GM23338 (cell line): ENCODE data around the gene APCDD1L. TPM values are rescaled to one million over a fixed set of nuclear protein-coding genes. Genes with fewer than 3 reads are reported as not detected.

Experiments
- ATAC-seq: fragments of 200-7000 bp; cut with Tn5 transposase; 3 replicates; pipeline ENCODE4 v1.9.1; 2020
- DNase-seq: peaks from one replicate; pipeline ENCODE4 v3.0.0-alpha.2; 2015; ENCODE audit warnings: low spot score
- H2AFZ ChIP-seq: fragments of 200-600 bp; sonication (generic); 2 replicates; pipeline ENCODE4 v1.8.0; 2016; ENCODE audit warnings: antibody characterized with exemption, mild to moderate bottlenecking, moderate library complexity
- H3F3A ChIP-seq: fragments of 200-600 bp; sonication (generic); replicated peaks from 2 replicates; pipeline ENCODE4 v1.8.0; 2017; ENCODE audit warnings: antibody characterized with exemption, mixed run types, low read depth
- H3K27ac ChIP-seq: fragments of 200-600 bp; sonication (generic); 2 replicates; pipeline ENCODE4 v1.6.1; 2016; ENCODE audit warnings: low read depth
- H3K27me3 ChIP-seq: fragments of 200-600 bp; sonication (generic); 2 replicates; pipeline ENCODE4 v1.8.0; 2016; ENCODE audit warnings: mild to moderate bottlenecking, mixed run types, moderate library complexity; ENCODE audit not compliant: insufficient read depth
- H3K36me3 ChIP-seq: fragments of 200-600 bp; sonication (generic); 2 replicates; pipeline ENCODE4 v1.8.0; 2016; ENCODE audit warnings: mild to moderate bottlenecking; ENCODE audit not compliant: insufficient read depth
- H3K4me1 ChIP-seq: fragments of 200-600 bp; sonication (generic); 2 replicates; pipeline ENCODE4 v1.8.0; 2016; ENCODE audit warnings: mild to moderate bottlenecking, moderate library complexity; ENCODE audit not compliant: insufficient read depth
- H3K4me2 ChIP-seq: fragments of 200-600 bp; sonication (generic); 2 replicates; pipeline ENCODE4 v1.7.1; 2017; ENCODE audit warnings: mixed run types
- H3K4me3 ChIP-seq: fragments of 200-600 bp; sonication (generic); 2 replicates; pipeline ENCODE4 v1.6.1; 2016; ENCODE audit warnings: mixed run types
- H3K79me2 ChIP-seq: fragments of 200-600 bp; sonication (generic); replicated peaks from 2 replicates; pipeline ENCODE4 v1.8.0; 2017; ENCODE audit warnings: mild to moderate bottlenecking; ENCODE audit not compliant: insufficient read depth
- H3K9me2 ChIP-seq: fragments of 200-600 bp; sonication (generic); 2 replicates; pipeline ENCODE4 v1.8.0; 2017; ENCODE audit not compliant: insufficient read depth
- H4K20me1 ChIP-seq: fragments of 200-600 bp; sonication (generic); replicated peaks from 2 replicates; pipeline ENCODE4 v1.8.0; 2017; ENCODE audit warnings: mild to moderate bottlenecking; ENCODE audit not compliant: insufficient read depth
- H3K27ac Mint-ChIP-seq: 2 replicates; pipeline ENCODE4 v1.8.0; 2020; ENCODE audit warnings: inconsistent platforms, mild to moderate bottlenecking, moderate library complexity, mixed read lengths
- H3K27me3 Mint-ChIP-seq: 3 replicates; pipeline ENCODE4 v1.8.0; 2022; ENCODE audit warnings: low read depth, mild to moderate bottlenecking, moderate library complexity, mixed read lengths, inconsistent platforms; ENCODE audit not compliant: insufficient read depth, poor library complexity
- H3K36me3 Mint-ChIP-seq: 3 replicates; pipeline ENCODE4 v1.8.0; 2021; ENCODE audit warnings: low read depth, mild to moderate bottlenecking, inconsistent platforms, moderate library complexity, mixed read lengths
- H3K4me1 Mint-ChIP-seq: 3 replicates; pipeline ENCODE4 v1.8.0; 2020; ENCODE audit warnings: mild to moderate bottlenecking, inconsistent platforms, mixed read lengths
- H3K4me3 Mint-ChIP-seq: 3 replicates; pipeline ENCODE4 v1.8.0; 2021; ENCODE audit warnings: moderate library complexity, mild to moderate bottlenecking, inconsistent platforms, mixed read lengths
- H3K9me3 Mint-ChIP-seq: 3 replicates; pipeline ENCODE4 v1.8.0; 2020; ENCODE audit warnings: moderate library complexity, mild to moderate bottlenecking, inconsistent platforms, mixed read lengths
- CREB1 ChIP-seq: fragments of 250-450 bp; sonication (Bioruptor Pico); IDR thresholded peaks from 2 replicates; pipeline ENCODE4 v1.5.0; 2020; ENCODE audit warnings: low read depth, mild to moderate bottlenecking, moderate library complexity
- EZH2 ChIP-seq: fragments of 200-600 bp; sonication (generic); IDR thresholded peaks from one replicate; pipeline ENCODE4 v1.8.0; 2017; ENCODE audit warnings: antibody characterized with exemption, mild to moderate bottlenecking, low read depth; ENCODE audit not compliant: unreplicated experiment
- EZH2phosphoT487 ChIP-seq: fragments of 200-600 bp; sonication (generic); IDR thresholded peaks from one replicate; pipeline ENCODE4 v1.8.1; 2018; ENCODE audit warnings: antibody characterized with exemption; ENCODE audit not compliant: unreplicated experiment
- JUNB ChIP-seq: IDR thresholded peaks from one replicate; pipeline ENCODE4 v1.6.1; 2016; ENCODE audit warnings: antibody characterized with exemption; ENCODE audit not compliant: unreplicated experiment
- NANOG ChIP-seq: IDR thresholded peaks from 2 replicates; pipeline ENCODE4 v1.6.1; 2016; ENCODE audit warnings: antibody characterized with exemption, borderline replicate concordance
- POLR2AphosphoS5 ChIP-seq: IDR thresholded peaks from 2 replicates; pipeline ENCODE4 v1.6.1; 2016; ENCODE audit warnings: antibody characterized with exemption, low read depth
- STAT1 ChIP-seq: IDR thresholded peaks from one replicate; pipeline ENCODE4 v1.6.1; 2016; ENCODE audit warnings: antibody characterized with exemption; ENCODE audit not compliant: unreplicated experiment
- ZNF114 ChIP-seq: fragments of 250-450 bp; sonication (Bioruptor Pico); IDR thresholded peaks from 2 replicates; pipeline ENCODE4 v1.5.0; 2020; ENCODE audit warnings: mild to moderate bottlenecking, moderate library complexity
- ZNF331 ChIP-seq: fragments of 250-450 bp; sonication (Bioruptor Pico); IDR thresholded peaks from 2 replicates; pipeline ENCODE4 v1.5.0; 2020; ENCODE audit warnings: low read depth, mild to moderate bottlenecking, moderate library complexity
- polyA plus RNA-seq: library from polyadenylated mRNA; unstranded; fragments of >200 nt; fragmentation: Nextera tagmentation; extraction: Ambion mirVana; gene quantifications from 2 replicates; pipeline ENCODE4 v1.2.1, GENCODE V29; 2016
- total RNA-seq: library from RNA; depleted of rRNA; stranded (reverse); fragments of >200 nt; shearing (Covaris generic); gene quantifications from 2 replicates; pipeline ENCODE4 v1.2.3, GENCODE V29; 2014
- TF ChIP-seq, protein P1 (sequence below), 2 experiments: fragments of 200-600 bp in 1 of 2; sonication (generic) in 1 of 2; conservative IDR thresholded peaks; 2 replicates each; pipeline versions ENCODE4 v1.5.1 to v1.6.1; 2016 to 2017; ENCODE audit warnings: antibody characterized with exemption in 2 of 2, low read depth in 2 of 2, mild to moderate bottlenecking in 2 of 2, moderate library complexity in 1 of 2
- TF ChIP-seq, protein P2 (sequence below): IDR thresholded peaks from 2 replicates; pipeline ENCODE4 v1.6.1; 2016; ENCODE audit warnings: antibody characterized with exemption
- TF ChIP-seq, protein P3 (sequence below): fragments of 250-450 bp; sonication (Bioruptor Pico); IDR thresholded peaks from 2 replicates; pipeline ENCODE4 v1.5.0; 2020; ENCODE audit warnings: mild to moderate bottlenecking, moderate library complexity
- TF ChIP-seq, protein P4 (sequence below): IDR thresholded peaks from one replicate; pipeline ENCODE4 v1.6.1; 2018; ENCODE audit warnings: antibody characterized with exemption; ENCODE audit not compliant: unreplicated experiment

Gene APCDD1L
- total and polyA plus RNA-seq, 2 experiments from 2014 or later, result 1.8 to 4.6 TPM

DNA sequence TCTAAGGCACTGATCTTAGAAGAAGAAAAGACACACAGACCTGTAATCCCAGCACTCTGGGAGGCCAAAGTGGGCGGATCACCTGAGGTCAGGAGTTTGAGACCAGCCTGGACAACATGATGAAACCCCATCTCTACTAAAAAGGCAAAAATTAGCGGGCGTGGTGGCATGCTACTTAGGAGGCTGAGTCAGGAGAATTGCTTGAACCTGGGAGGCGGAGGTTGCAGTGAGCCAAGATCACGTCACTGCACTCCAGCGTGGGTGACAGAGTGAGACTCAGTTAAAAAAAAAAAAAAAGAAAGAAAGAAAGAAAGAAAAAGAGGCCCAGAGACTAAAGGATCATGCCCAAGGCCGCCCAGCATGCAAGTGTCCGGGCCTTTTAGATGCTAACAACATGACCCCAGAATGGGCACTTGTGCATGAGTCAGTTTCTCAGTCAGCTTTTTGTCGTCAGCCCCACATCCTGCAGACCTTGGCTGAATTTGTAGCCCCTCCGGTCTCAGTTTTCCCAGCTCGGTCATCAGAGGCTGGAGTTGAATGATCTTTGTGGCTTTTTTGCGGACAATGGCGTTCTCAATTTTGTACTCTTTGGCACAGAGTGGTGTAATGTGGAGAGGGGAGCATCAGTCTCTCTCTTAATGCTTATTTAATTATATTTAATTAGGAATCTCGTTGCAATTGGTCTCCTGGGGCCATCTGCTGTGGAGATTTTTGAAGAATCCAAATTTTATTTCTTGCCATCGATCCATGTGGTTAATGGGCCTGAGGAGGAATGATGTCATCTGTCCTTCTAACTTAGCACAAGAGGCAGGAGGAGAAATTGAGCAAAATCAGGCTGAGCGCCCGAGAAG lies 30.6 kb upstream of the APCDD1L start:
- Mint-ChIP-seq H3K27me3 (peaks cover 5% of the 10 kb centered on the region), H3K4me1 (peaks cover 9% of the 10 kb centered on the region), H3K4me3 (no peak overlapping the region), H3K9me3 (no peaks in the 10 kb centered on the region; the same call in 2 of the 3 replicates), H3K27ac (no peak overlapping the region), H3K36me3 (no peaks in the 10 kb centered on the region)
- TF ChIP-seq, protein P1, sequence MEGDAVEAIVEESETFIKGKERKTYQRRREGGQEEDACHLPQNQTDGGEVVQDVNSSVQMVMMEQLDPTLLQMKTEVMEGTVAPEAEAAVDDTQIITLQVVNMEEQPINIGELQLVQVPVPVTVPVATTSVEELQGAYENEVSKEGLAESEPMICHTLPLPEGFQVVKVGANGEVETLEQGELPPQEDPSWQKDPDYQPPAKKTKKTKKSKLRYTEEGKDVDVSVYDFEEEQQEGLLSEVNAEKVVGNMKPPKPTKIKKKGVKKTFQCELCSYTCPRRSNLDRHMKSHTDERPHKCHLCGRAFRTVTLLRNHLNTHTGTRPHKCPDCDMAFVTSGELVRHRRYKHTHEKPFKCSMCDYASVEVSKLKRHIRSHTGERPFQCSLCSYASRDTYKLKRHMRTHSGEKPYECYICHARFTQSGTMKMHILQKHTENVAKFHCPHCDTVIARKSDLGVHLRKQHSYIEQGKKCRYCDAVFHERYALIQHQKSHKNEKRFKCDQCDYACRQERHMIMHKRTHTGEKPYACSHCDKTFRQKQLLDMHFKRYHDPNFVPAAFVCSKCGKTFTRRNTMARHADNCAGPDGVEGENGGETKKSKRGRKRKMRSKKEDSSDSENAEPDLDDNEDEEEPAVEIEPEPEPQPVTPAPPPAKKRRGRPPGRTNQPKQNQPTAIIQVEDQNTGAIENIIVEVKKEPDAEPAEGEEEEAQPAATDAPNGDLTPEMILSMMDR (conservative IDR thresholded peaks at IDR 0.05; ENCODE audit: low read depth in 2 of 2), result no peak
- TF ChIP-seq ZNF114 (CRISPR knock-in tag) (no peak), EZH2phosphoT487 (no peak), STAT1 (no peak), POLR2AphosphoS5 (no peak), CREB1 (no peak), JUNB (no peak), EZH2 (no peak), ZNF331 (CRISPR knock-in tag) (no peak), NANOG (no peak)
- TF ChIP-seq, protein P2, sequence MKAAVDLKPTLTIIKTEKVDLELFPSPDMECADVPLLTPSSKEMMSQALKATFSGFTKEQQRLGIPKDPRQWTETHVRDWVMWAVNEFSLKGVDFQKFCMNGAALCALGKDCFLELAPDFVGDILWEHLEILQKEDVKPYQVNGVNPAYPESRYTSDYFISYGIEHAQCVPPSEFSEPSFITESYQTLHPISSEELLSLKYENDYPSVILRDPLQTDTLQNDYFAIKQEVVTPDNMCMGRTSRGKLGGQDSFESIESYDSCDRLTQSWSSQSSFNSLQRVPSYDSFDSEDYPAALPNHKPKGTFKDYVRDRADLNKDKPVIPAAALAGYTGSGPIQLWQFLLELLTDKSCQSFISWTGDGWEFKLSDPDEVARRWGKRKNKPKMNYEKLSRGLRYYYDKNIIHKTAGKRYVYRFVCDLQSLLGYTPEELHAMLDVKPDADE, result no peak
- TF ChIP-seq, protein P3, sequence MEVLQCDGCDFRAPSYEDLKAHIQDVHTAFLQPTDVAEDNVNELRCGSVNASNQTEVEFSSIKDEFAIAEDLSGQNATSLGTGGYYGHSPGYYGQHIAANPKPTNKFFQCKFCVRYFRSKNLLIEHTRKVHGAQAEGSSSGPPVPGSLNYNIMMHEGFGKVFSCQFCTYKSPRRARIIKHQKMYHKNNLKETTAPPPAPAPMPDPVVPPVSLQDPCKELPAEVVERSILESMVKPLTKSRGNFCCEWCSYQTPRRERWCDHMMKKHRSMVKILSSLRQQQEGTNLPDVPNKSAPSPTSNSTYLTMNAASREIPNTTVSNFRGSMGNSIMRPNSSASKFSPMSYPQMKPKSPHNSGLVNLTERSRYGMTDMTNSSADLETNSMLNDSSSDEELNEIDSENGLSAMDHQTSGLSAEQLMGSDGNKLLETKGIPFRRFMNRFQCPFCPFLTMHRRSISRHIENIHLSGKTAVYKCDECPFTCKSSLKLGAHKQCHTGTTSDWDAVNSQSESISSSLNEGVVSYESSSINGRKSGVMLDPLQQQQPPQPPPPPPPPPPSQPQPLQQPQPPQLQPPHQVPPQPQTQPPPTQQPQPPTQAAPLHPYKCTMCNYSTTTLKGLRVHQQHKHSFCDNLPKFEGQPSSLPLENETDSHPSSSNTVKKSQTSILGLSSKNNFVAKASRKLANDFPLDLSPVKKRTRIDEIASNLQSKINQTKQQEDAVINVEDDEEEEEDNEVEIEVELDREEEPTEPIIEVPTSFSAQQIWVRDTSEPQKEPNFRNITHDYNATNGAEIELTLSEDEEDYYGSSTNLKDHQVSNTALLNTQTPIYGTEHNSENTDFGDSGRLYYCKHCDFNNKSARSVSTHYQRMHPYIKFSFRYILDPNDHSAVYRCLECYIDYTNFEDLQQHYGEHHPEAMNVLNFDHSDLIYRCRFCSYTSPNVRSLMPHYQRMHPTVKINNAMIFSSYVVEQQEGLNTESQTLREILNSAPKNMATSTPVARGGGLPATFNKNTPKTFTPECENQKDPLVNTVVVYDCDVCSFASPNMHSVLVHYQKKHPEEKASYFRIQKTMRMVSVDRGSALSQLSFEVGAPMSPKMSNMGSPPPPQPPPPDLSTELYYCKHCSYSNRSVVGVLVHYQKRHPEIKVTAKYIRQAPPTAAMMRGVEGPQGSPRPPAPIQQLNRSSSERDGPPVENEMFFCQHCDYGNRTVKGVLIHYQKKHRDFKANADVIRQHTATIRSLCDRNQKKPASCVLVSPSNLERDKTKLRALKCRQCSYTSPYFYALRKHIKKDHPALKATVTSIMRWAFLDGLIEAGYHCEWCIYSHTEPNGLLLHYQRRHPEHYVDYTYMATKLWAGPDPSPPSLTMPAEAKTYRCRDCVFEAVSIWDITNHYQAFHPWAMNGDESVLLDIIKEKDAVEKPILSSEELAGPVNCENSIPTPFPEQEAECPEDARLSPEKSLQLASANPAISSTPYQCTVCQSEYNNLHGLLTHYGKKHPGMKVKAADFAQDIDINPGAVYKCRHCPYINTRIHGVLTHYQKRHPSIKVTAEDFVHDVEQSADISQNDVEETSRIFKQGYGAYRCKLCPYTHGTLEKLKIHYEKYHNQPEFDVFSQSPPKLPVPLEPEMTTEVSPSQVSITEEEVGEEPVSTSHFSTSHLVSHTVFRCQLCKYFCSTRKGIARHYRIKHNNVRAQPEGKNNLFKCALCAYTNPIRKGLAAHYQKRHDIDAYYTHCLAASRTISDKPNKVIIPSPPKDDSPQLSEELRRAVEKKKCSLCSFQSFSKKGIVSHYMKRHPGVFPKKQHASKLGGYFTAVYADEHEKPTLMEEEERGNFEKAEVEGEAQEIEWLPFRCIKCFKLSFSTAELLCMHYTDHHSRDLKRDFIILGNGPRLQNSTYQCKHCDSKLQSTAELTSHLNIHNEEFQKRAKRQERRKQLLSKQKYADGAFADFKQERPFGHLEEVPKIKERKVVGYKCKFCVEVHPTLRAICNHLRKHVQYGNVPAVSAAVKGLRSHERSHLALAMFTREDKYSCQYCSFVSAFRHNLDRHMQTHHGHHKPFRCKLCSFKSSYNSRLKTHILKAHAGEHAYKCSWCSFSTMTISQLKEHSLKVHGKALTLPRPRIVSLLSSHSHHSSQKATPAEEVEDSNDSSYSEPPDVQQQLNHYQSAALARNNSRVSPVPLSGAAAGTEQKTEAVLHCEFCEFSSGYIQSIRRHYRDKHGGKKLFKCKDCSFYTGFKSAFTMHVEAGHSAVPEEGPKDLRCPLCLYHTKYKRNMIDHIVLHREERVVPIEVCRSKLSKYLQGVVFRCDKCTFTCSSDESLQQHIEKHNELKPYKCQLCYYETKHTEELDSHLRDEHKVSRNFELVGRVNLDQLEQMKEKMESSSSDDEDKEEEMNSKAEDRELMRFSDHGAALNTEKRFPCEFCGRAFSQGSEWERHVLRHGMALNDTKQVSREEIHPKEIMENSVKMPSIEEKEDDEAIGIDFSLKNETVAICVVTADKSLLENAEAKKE, result no peak
- TF ChIP-seq, protein P4, sequence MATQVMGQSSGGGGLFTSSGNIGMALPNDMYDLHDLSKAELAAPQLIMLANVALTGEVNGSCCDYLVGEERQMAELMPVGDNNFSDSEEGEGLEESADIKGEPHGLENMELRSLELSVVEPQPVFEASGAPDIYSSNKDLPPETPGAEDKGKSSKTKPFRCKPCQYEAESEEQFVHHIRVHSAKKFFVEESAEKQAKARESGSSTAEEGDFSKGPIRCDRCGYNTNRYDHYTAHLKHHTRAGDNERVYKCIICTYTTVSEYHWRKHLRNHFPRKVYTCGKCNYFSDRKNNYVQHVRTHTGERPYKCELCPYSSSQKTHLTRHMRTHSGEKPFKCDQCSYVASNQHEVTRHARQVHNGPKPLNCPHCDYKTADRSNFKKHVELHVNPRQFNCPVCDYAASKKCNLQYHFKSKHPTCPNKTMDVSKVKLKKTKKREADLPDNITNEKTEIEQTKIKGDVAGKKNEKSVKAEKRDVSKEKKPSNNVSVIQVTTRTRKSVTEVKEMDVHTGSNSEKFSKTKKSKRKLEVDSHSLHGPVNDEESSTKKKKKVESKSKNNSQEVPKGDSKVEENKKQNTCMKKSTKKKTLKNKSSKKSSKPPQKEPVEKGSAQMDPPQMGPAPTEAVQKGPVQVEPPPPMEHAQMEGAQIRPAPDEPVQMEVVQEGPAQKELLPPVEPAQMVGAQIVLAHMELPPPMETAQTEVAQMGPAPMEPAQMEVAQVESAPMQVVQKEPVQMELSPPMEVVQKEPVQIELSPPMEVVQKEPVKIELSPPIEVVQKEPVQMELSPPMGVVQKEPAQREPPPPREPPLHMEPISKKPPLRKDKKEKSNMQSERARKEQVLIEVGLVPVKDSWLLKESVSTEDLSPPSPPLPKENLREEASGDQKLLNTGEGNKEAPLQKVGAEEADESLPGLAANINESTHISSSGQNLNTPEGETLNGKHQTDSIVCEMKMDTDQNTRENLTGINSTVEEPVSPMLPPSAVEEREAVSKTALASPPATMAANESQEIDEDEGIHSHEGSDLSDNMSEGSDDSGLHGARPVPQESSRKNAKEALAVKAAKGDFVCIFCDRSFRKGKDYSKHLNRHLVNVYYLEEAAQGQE, result no peak
- no peak overlapping the region for H3K4me2 ChIP-seq
- no peaks in the 10 kb centered on the region for H4K20me1 ChIP-seq
- H3K4me3 ChIP-seq, result no peak overlapping the region
- ATAC-seq, result no peak
- no peaks in the 10 kb centered on the region for H3F3A ChIP-seq
- H3K27ac ChIP-seq, result no peak overlapping the region
- H2AFZ ChIP-seq, result peak overlapping the region; percentile 43; the same call in 1 of the 2 replicates
- no peaks in the 10 kb centered on the region for H3K4me1 ChIP-seq
- no peaks in the 10 kb centered on the region for H3K9me2 ChIP-seq
- no peaks in the 10 kb centered on the region for H3K79me2 ChIP-seq
- H3K27me3 ChIP-seq, result no peaks in the 10 kb centered on the region
- DNase-seq, result no peak
- H3K36me3 ChIP-seq, result no peaks in the 10 kb centered on the region
